K562 (cell line): Measurements from ENCODE around the gene ANKMY1. TPM values are rescaled to one million over a fixed set of nuclear protein-coding genes. Genes with fewer than 3 reads are reported as not detected.

Source experiments
- ATAC-seq: fragments of 200-7000 bp; cut with Tn5 transposase; 3 replicates; pipeline ENCODE4 v1.9.1; 2020; ENCODE audit warnings: moderate library complexity
- BruUV-seq: library from RNA; stranded (reverse); fragments of 400-500 nt; replicated peaks from 2 replicates; lab custom pipeline; 2021; lab: Mats Ljungman, UMichigan
- CTCF ChIA-PET: fragments of 300-600 bp; formaldehyde crosslinking; extraction: SDS; loops from one replicate; lab custom pipeline; 2021; ENCODE audit warnings: low intra/inter-chr PET ratio; lab: Yijun Ruan, JAX
- POLR2A ChIA-PET: fragments of 300-600, 350-650 bp; sonication (Branson Sonifier 250); formaldehyde crosslinking; extraction: SDS; loops from one replicate; lab custom pipeline; 2021; ENCODE audit warnings: antibody characterized with exemption, inconsistent platforms; lab: Yijun Ruan, JAX
- DNase-seq, 4 experiments: peaks; one replicate each; pipeline versions ENCODE4 v3.0.0 to v3.0.0-alpha.2; 2011 to 2018; ENCODE audit warnings: low spot score in 3 of 4, mixed read lengths in 3 of 4; ENCODE audit errors: extremely low read depth in 1 of 4
- FAIRE-seq: peaks from 2 replicates; lab custom pipeline; 2011; peaks lifted over from hg19 to GRCh38; lab: Jason Lieb, UNC
- H2AFZ ChIP-seq: 2 replicates; pipeline ENCODE4 v1.6.0; 2011; ENCODE audit warnings: low read depth, low read length, control low read depth, inconsistent platforms
- H3K27ac ChIP-seq: fragments of 200-600 bp; 3 replicates; pipeline ENCODE4 v1.8.0; 2011; ENCODE audit warnings: low read depth, mild to moderate bottlenecking, control low read depth, inconsistent platforms, low read length, moderate library complexity, mixed read lengths; ENCODE audit errors: extremely low read depth
- H3K27me3 ChIP-seq, 2 experiments: fragments of 300-600 bp in 1 of 2; 2 replicates in 1 of 2; 3 replicates in 1 of 2; pipeline versions ENCODE4 v1.6.0 to v1.8.0; 2011; ENCODE audit warnings: inconsistent platforms in 2 of 2, low read length in 2 of 2, mild to moderate bottlenecking in 1 of 2, mixed read lengths in 1 of 2, moderate library complexity in 1 of 2; ENCODE audit not compliant: control insufficient read depth in 2 of 2, insufficient read depth in 2 of 2
- H3K36me3 ChIP-seq: fragments of 300-600 bp; 3 replicates; pipeline ENCODE4 v1.8.0; 2011; ENCODE audit warnings: mild to moderate bottlenecking, low read length, inconsistent platforms; ENCODE audit not compliant: control insufficient read depth, insufficient read depth
- H3K4me1 ChIP-seq, 2 experiments: fragments of 200-600 bp in 1 of 2; replicated peaks in 1 of 2; 2 replicates in 1 of 2; 3 replicates in 1 of 2; pipeline versions ENCODE4 v1.5.1 to v1.8.0; 2011; ENCODE audit warnings: inconsistent platforms in 2 of 2, low read length in 2 of 2, mild to moderate bottlenecking in 1 of 2, mixed read lengths in 1 of 2, moderate library complexity in 1 of 2; ENCODE audit not compliant: control insufficient read depth in 2 of 2, insufficient read depth in 2 of 2
- H3K4me2 ChIP-seq: 2 replicates; pipeline ENCODE4 v1.6.1; 2011; ENCODE audit warnings: low read length, control low read depth, inconsistent platforms, mixed read lengths; ENCODE audit not compliant: insufficient read depth
- H3K4me3 ChIP-seq: fragments of 200-600 bp; sonication (generic), shearing (Covaris generic); 2 replicates; pipeline ENCODE4 v1.5.1; 2016; ENCODE audit warnings: control low read depth, inconsistent platforms
- H3K79me2 ChIP-seq: fragments of 200-600 bp; 3 replicates; pipeline ENCODE4 v1.8.0; 2011; ENCODE audit warnings: low read length, inconsistent platforms; ENCODE audit not compliant: control insufficient read depth, insufficient read depth
- H3K9ac ChIP-seq, 2 experiments: 2 replicates each; pipeline versions ENCODE4 v1.6.0 to v1.6.1; 2011; ENCODE audit warnings: low read depth in 2 of 2, low read length in 2 of 2, control low read depth in 1 of 2, inconsistent platforms in 1 of 2, mild to moderate bottlenecking in 1 of 2, mixed read lengths in 1 of 2; ENCODE audit not compliant: insufficient read depth in 1 of 2
- H3K9me1 ChIP-seq: one replicate; pipeline ENCODE4 v1.6.0; 2011; ENCODE audit warnings: inconsistent platforms, mild to moderate bottlenecking, low read length, moderate library complexity; ENCODE audit not compliant: control insufficient read depth, insufficient read depth
- H3K9me3 ChIP-seq: replicated peaks from 2 replicates; pipeline ENCODE4 v1.5.1; 2011; ENCODE audit warnings: low read depth, low read length, inconsistent platforms; ENCODE audit not compliant: control insufficient read depth, insufficient read depth
- H4K20me1 ChIP-seq: replicated peaks from 2 replicates; pipeline ENCODE4 v1.6.1; 2011; ENCODE audit warnings: low read length, inconsistent platforms, mixed read lengths; ENCODE audit not compliant: control insufficient read depth, insufficient read depth
- AFF4 ChIP-seq: sonication (generic); formaldehyde crosslinking; IDR thresholded peaks from 2 replicates; pipeline ENCODE4 v1.8.0; 2023; ENCODE audit warnings: mild to moderate bottlenecking, missing genetic modification reagents
- CEBPG ChIP-seq, 3 experiments: fragments of 200-800 bp in 1 of 3; sonication (Bioruptor generic) in 1 of 3; sonication (generic) in 1 of 3; formaldehyde crosslinking in 1 of 3; IDR thresholded peaks in 2 of 3; conservative IDR thresholded peaks in 1 of 3; 2 replicates each; pipeline versions ENCODE4 v1.6.1 to v1.8.0; 2016 to 2022; ENCODE audit warnings: missing compliant biosample characterization in 2 of 3, missing genetic modification characterization in 2 of 3, mild to moderate bottlenecking in 1 of 3, missing genetic modification reagents in 1 of 3
- ELF2 ChIP-seq: fragments of 250-450 bp; sonication (Bioruptor Pico); IDR thresholded peaks from 2 replicates; pipeline ENCODE4 v1.5.0; 2021; ENCODE audit warnings: mild to moderate bottlenecking
- NCOA2 ChIP-seq, 2 experiments: fragments of 450-650 bp; IDR thresholded peaks; 2 replicates each; pipeline ENCODE4 v1.6.1; 2018; ENCODE audit warnings: mild to moderate bottlenecking in 2 of 2, moderate library complexity in 1 of 2; ENCODE audit not compliant: partially characterized antibody in 2 of 2
- PRPF4 ChIP-seq: fragments of 200-400 bp; formaldehyde crosslinking; IDR thresholded peaks from one replicate; pipeline ENCODE4 v1.6.1; 2017; ENCODE audit warnings: low read length, low read depth, mild to moderate bottlenecking; ENCODE audit not compliant: insufficient read depth, poor library complexity, severe bottlenecking
- SMAD3 ChIP-seq: fragments of 450-650 bp; formaldehyde crosslinking; conservative IDR thresholded peaks from 2 replicates; pipeline ENCODE4 v1.4.0; 2020; ENCODE audit warnings: mild to moderate bottlenecking
- TRIM24 ChIP-seq, 2 experiments: fragments of 450-650 bp; IDR thresholded peaks; 2 replicates each; pipeline ENCODE4 v1.6.1; 2016
- UBTF ChIP-seq, 2 experiments: IDR thresholded peaks; 2 replicates each; pipeline ENCODE4 v1.6.1; 2012; ENCODE audit warnings: improper control_type of control experiment in 2 of 2, low read depth in 2 of 2, low read length in 2 of 2, borderline replicate concordance in 1 of 2
- ZNF24 ChIP-seq: fragments of 450-650 bp; IDR thresholded peaks from 2 replicates; pipeline ENCODE4 v1.6.1; 2016
- ZNF263 ChIP-seq: sonication (generic); formaldehyde crosslinking; IDR thresholded peaks from 2 replicates; pipeline ENCODE4 v1.8.0; 2022; ENCODE audit warnings: mild to moderate bottlenecking, missing genetic modification reagents, borderline replicate concordance
- ZNF445 ChIP-seq: fragments of 250-450 bp; sonication (Bioruptor Pico); IDR thresholded peaks from 2 replicates; pipeline ENCODE4 v1.4.0; 2020; ENCODE audit warnings: low read depth, mild to moderate bottlenecking, moderate library complexity
- ZNF76 ChIP-seq: fragments of 250-450 bp; sonication (Bioruptor Pico); IDR thresholded peaks from 2 replicates; pipeline ENCODE4 v1.4.0; 2020; ENCODE audit warnings: mild to moderate bottlenecking, moderate library complexity, borderline replicate concordance
- WGBS: fragments of 100-300 bp; shearing (Covaris generic); methylation state at CpG from one replicate; pipeline ENCODE4 v1.1.6; 2016; ENCODE audit warnings: low coverage, mixed read lengths; ENCODE audit not compliant: insufficient coverage; ENCODE audit errors: missing lambda C conversion rate; 5-methylcytosine and 5-hydroxymethylcytosine counted together
- in situ Hi-C: fragments of 300-500 bp; cut with MboI; formaldehyde crosslinking; loops from 4 replicates; pipeline ENCODE4 v1.15.0; 2018; ENCODE audit warnings: inconsistent platforms, mixed read lengths
- intact Hi-C: fragments of 100-400 bp; cut with micrococcal nuclease; formaldehyde crosslinking; loops from 2 replicates; pipeline ENCODE4 v1.14.2; 2022
- polyA plus RNA-seq, 8 experiments: library from polyadenylated mRNA; depleted of rRNA in 4 of 8; stranded (reverse) in 5 of 8; unstranded in 3 of 8; fragments of >200 nt; fragmentation: Nextera tagmentation in 2 of 8; fragmentation: Illumina TruSeq in 1 of 8; extraction: Ambion mirVana in 2 of 8; extraction: Trizol in 1 of 8; gene quantifications; 2 replicates each; pipeline versions ENCODE4 v1.2.1 to v1.2.3, GENCODE V29; 2011 to 2014; ENCODE audit warnings: inconsistent platforms in 1 of 8, missing spikeins in 1 of 8
- total RNA-seq, 7 experiments: library from RNA; depleted of rRNA in 6 of 7; stranded (reverse); fragments of >200 nt in 6 of 7; fragmentation: Illumina TruSeq in 2 of 7; extraction: Trizol in 2 of 7; gene quantifications; 2 replicates each; pipeline versions ENCODE4 v1.2.1 to v1.2.3, GENCODE V29; 2011 to 2021; ENCODE audit warnings: low replicate concordance in 1 of 7

The ANKMY1 gene
- total and polyA plus RNA-seq, 9 of the 15 experiments (the other 6 are each of a cell fraction or from before 2014, with no cell fraction given): 0.75 to 15.1 (median 11.7) TPM

GRCh38 chr2:240503848-240504247, 53.9 kb downstream of the ANKMY1 start (continued):
- TF ChIP-seq UBTF (IDR thresholded peaks at IDR 0.05; ENCODE audit: borderline replicate concordance in 1 of 2, low read depth in 2 of 2, low read length in 2 of 2) (no peak), TRIM24 (IDR thresholded peaks at IDR 0.05) (no peak), PRPF4 (no peak)

- DNase-seq (no peak), FAIRE-seq (no peak), ATAC-seq (no peak)
- intact Hi-C loops (no loop called here), in situ Hi-C loops (no loop called here)
- Histone ChIP-seq H3K36me3 (peaks cover 19% of the 10 kb centered on the region; the same call in 2 of the 3 replicates), H3K27ac (no peak overlapping the region), H3K9me1 (no peaks in the 10 kb centered on the region), H3K27me3 (no peaks in the 10 kb centered on the region), H3K4me2 (no peak overlapping the region), H3K9ac (no peak overlapping the region), H4K20me1 (no peaks in the 10 kb centered on the region), H3K9me3 (no peaks in the 10 kb centered on the region), H3K4me1 (peaks cover 0 to 6% of the 10 kb centered on the region in 2 experiments; a peak in 1 of 5 replicates), H3K79me2 (no peaks in the 10 kb centered on the region), H3K4me3 (no peak overlapping the region), H2AFZ (no peak overlapping the region)
- ChIA-PET CTCF (no interaction called here), POLR2A (interaction anchor here (0.6 kb wide), 2 partner anchors 26 to 57 kb away, joined by 3 read pairs; no protein-coding TSS in a partner anchor)
- 100% methylated on average over 3 of the region's 9 CpGs for WGBS
- no peak for TF ChIP-seq ZNF76 (CRISPR knock-in tag)
- no peak for TF ChIP-seq ZNF445 (CRISPR knock-in tag)
- TF ChIP-seq ZNF263 (CRISPR knock-in tag): no peak
- no peak for TF ChIP-seq SMAD3
- no peak for TF ChIP-seq ZNF24
- TF ChIP-seq CEBPG (CRISPR knock-in tag; IDR thresholded peaks at IDR 0.05): no peak
- TF ChIP-seq CEBPG (tag; conservative IDR thresholded peaks at IDR 0.05 in 1 of 2, IDR thresholded peaks at IDR 0.05 in 1 of 2): no peak
- no peak for TF ChIP-seq NCOA2 (IDR thresholded peaks at IDR 0.05; ENCODE audit: partially characterized antibody in 2 of 2)
- TF ChIP-seq AFF4 (CRISPR knock-in tag): no peak
- TF ChIP-seq ELF2 (CRISPR knock-in tag): no peak
- BruUV-seq: no TSS peak
These were observed 54.4 kb downstream of the ANKMY1 start for GRCh38 chr2:240503375-240503774.
